NCI-H748 treated with DMSO at 0.1 percent for 48 hours (cell line): ENCODE data around the gene ZNF576.
A peak's percentile ranks its signal among the peaks of the same experiment; 100 is the strongest.
"Not testable (repeated sequence)": the region's sequence is repeated elsewhere in the genome, so short reads cannot be mapped to it uniquely, and the experiment has no call there.

Experiments
- DNase-seq: peaks from one replicate; lab custom pipeline; 2025; lab: John Stamatoyannopoulos, UW

The ZNF576 gene

DNA sequence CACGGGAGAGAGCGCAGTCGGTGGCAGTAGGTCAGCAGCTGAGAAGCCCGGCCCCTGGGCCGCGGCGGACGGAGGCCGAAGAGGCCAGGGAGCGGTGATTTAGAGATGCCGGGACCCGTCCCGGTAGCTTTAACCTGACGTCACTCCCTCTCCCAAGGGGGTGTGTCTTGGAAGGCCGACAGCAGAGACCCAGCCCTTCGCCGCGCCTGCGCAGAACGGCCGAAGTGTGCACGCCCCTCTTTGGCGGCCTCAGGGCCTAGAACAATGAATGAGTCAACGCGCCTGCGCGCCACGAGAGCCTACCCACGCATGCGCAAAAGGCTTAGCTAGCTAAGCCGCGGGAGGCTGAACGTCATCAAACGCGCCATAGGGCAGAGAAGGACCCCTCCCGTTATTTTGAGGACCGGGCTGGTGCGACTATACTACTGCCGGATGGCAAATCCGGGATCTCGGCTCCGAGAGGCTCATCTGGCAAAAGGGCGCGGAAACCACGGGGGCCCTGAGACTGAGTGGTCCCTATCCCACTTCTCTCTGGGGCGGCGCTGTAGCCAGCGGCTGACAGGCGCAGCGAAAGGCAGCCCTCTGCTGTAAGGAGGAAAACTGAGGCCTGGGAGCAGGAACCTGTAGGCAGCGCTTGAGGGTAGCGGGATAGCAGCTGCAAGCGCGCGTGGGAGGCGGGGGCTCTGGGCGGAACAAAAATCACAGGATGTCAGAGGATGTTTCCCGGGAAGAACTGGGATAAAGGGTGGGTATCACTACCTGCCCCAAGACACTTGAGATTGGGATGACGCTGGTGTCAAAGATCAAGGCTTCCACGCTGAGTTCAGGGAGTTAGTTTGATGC lies at the start of gene ZNF576, which contains the start of gene IRGQ:
TSS of gene ZNF576 (plus strand) at position 597 of the 843 bp plus-strand sequence. CDS start 514 bp downstream, outside the sequence.
TSS of gene IRGQ (minus strand) at position 136 of the 843 bp plus-strand sequence. CDS start 796 bp downstream, outside the sequence.
- peak; percentile 100 for DNase-seq

GRCh38 chr19:43547926-43548325 lies 48.5 kb upstream of the ZNF576 start:
- not testable (repeated sequence) for DNase-seq

DNA sequence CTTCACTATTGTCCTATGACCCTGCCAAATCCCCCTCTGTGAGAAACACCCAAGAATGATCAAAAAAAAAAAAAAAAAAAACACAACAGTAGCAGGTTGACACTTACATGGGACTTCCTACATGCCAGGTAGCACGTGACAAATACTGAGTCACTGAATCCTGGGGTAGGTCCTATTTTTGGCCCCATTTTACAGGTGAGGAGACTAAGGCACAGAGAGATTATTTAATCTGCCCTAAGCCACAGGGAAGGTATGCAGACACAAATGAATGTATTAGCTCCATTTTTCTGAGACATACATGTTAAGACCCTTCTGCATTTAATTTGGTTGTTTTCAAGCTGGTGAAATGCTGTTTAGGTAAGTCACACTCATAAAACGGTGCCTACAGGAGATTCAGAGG lies 47.7 kb upstream of the ZNF576 start:
- no peak for DNase-seq

DNA sequence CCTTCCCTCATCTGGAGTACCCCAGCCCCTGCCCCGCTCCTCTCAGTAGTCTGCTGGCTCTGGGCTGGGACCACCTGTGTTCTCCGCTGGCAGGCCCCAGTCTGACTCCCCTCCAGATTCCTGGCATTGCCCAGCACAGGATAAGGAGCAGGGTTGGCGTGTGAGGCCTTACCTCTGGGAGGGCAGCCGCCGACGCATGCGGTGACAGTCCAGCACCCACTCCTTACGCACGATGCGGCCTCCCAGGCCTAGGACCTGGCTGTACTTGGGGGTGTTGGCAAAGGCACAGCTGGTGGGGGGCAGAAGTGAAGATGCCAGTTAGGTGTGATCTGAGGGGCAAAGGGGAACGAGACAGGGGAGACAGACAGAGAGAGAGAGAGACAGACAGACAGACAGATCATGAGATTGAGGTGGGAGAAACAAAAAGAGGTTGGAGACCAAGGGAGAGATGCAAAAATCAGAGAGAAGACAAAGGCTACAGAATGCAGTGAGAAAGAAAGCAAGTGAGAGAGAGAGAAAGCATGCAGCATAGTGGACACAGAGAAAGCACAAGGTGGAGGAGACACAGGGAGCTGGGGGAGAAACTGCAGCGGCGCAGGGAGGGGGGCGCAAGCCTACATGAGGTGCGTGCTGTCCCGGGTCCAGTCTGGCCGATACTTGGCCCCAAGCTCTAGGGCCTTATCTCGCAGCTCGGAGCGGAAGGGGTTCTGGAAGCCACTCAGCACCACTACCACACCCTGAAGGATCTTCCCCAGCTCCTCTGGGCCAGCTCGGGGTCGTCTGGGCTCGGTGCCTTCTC lies 44.8 kb upstream of the ZNF576 start:
- no peak for DNase-seq

DNA sequence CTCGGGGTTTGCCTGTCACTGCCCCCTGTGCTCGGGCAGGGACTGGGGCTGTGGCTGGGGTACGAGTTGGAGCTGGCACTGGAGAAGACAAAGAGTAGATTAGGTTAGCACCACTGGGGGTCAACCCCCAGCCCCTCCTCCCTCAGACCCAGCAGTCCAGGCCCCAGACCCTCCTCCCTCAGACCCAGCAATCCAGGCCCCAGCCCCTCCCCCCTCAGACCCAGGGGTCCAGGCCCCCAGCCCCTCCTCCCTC lies 44.3 kb upstream of the ZNF576 start:
- DNase-seq: no peak

DNA sequence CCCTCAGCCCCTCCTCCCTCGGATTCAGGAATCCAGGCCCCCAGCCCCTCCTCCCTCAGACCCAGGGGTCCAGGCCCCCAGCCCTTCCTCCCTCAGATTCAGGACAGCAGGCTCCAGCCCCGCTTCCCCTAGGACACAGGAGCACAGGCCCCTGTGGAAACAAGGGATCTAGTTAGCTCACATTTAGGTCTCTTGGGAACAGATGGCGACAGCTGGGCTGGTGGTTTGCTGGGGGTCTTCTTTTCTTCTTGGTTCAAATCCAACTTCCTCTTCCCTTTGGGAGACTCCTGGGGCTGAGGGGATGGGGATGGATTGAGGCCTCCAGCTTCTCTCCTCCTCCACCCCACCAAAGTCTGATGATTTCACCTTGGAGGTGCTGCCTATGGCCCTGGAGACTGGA lies 43.8 kb upstream of the ZNF576 start:
- no peak for DNase-seq

DNA sequence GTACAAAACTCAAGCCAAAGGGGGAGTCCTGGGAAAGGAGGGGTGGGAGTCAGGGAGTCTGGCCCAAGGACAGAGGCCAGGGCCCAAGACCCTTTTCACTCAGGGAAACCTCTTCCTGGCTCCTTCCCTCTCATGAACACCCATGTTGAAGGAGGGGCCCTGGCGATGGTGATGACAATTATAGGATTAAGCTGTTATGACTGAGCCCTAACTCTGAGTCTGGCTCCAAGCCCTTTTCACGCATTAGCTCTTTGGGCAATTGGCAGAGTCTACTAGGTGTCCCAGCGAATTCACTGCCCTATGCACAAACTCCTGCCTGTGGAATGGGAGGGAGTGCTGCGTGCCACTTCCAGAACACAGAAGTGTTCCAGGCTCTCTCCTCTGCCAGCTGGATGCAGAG lies 42.7 kb upstream of the ZNF576 start:
- no peak for DNase-seq

GRCh38 chr19:43554317-43554895 lies 42.0 kb upstream of the ZNF576 start:
- DNase-seq: no peak

- peak; percentile 64 for DNase-seq
Measured at GRCh38 chr19:43555185-43555770, 41.1 kb upstream of the ZNF576 start.

DNA sequence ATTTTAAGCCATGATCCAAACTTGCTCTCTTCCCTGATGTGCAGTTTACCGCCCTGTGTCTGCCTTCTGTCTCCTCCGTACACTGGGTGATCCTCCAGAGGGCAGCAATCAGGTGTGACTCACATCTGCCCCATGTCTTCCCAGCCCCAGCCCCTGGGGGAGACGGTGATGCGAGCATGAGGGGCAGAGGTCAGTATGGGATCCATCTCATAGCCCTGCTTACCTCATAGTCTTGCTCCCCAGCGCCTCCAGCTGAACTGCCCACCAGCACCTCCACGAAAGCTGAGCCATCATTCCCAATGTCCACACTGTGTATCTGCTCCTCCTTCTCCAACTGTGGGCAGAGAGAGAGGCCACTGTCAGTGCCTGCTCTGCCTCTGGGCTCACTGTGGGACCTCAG lies 35.7 kb upstream of the ZNF576 start:
- no peak for DNase-seq

DNA sequence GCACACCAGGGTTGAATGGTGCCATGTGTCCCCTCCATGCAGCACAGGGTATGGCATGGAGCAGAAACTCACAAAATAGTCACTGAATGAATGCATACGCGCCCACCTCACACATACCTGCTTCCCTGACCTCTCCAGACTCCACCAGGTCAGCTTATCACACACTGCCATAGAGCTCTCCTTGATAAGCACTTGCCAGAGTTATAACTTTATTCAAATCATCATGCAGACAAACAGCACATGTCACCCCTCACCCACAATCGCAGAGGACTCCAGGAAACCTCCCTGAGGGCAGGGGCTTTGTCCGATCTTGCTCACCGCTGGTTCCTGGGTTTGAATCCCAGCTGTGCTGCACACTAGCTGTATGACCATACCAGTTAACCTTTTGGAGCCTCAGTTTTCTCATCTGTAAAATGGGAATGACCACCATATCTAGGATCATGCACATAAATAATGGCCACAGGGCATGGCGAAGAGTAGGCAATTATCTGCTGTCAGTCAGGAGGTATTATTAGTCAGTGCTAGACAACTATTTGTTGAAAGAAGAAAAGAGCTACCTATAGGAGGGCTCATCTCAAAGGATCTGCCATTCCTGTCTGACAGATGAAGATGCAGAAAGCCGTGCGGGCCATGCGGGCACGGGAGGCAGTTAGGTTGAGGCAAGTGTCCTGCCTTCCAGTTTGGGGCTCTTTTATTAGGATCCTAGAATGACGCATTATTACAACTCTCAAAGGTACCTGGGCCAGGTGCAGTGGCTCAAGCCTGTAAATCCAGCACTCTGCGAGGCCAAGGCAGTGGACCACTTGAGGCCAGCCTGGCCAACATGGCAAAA lies 35.0 kb upstream of the ZNF576 start:
- no peak for DNase-seq

GRCh38 chr19:43562226-43562697 lies 34.1 kb upstream of the ZNF576 start:
- no peak for DNase-seq

- no peak for DNase-seq
Measured at GRCh38 chr19:43562698-43563241, 33.6 kb upstream of the ZNF576 start.

DNA sequence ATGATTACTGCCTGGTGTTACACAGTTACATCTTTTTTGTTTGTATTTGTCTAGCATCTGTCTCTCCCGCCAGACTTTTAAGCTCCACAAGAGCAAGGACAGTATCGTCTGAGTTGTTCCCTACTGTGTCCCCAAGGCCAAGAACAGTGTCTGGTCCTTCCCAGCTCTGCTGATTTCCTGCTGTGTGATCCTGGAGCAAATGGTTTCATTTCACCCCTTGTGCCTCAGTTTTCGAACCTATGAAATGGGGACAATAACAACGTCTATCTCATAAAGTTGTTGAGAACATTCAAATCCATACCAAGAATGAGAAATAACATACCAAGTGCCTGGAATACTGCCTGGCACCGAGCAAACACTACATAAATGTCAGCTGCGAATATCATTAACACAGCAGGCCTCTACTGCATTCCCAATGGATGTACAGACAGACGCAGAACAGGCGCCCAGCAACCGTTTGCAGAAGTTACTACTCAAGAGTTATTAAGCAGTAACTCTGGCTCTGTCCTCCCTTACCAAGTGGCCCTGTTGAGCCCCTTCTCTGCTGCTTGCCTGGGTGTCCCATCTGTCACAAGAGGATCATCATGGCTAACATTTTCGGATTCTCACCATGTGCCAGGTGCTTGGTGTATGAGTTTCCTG lies 32.5 kb upstream of the ZNF576 start:
- no peak for DNase-seq

- no peak for DNase-seq
Measured at GRCh38 chr19:43564800-43565199, 31.6 kb upstream of the ZNF576 start.

GRCh38 chr19:43569657-43570056 lies 26.7 kb upstream of the ZNF576 start:
- DNase-seq: no peak

DNA sequence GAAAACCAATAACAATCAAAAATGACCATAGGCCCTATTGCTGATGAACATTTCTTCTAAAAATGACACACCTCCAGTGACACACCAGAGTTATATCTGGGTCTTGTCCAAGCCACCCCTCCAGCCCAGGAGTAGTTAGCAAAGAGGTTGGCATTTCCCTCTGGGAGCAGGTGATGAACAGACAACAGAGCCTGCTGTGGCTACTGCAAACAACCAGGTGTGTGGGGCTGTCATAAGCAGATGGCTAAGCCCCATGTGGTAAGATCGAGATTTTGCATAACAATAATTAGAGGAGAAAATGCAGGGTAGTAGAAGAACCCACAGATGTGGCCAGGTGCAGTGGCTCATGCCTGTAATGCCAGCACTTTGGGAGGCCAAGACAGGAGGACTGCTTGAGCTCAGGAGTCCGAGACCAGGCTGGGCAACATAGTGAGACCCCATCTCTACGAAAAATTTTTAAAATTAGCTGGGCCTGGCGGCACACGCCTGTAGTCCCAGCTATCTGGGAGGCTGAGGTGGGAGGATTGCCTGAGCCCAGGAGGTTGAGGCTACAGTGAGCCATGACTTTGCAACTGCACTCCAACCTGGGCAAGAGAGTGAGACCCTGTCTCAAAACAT lies 26.1 kb upstream of the ZNF576 start:
- peak; percentile 66 for DNase-seq

- peak; percentile 91 for DNase-seq
Measured at GRCh38 chr19:43572171-43572588, 24.2 kb upstream of the ZNF576 start.

DNA sequence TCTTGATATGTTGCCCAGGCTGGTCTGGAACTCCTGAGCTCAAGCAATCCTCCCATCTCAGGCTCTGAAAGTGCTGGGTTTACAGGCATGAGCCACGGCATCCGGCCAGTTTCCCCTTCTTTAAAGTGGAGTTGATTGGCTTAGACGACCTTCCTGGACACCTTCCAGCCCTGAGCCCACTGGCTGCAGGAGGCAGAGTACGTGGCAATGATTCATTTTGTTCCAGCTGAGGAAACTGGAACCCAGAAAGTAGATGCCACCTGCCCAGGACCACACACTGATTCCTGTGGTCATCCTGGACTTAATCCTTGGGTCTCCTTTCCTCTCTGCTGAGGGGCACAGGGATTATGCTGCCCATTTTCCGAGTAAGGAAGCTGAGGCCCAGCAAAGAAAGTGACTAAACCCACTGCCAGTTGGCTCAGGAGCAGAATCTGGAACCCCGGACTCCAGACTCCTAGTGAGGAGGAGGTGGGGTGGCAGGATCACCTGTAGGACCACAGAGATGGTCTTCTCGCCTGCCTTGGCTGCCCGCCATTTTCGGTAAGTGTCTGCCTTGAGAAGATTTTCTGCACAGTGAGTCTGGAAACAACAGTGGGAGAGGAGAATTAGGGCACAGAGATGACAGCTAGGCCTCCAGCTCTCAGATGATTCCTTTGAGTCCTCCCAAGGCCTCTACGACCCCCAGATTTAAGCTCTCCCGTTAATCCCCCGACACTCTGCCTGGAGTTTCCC lies 21.8 kb upstream of the ZNF576 start:
- DNase-seq: no peak
